Mesodermal cell (in vitro differentiated cells): ENCODE data around the gene RCL1.

Source experiments
- H3K27ac ChIP-seq: 2 replicates; pipeline ENCODE4 v1.7.0; 2013; ENCODE audit warnings: mild to moderate bottlenecking, low read depth, low read length, moderate library complexity; ENCODE audit not compliant: severe bottlenecking
- H3K36me3 ChIP-seq: 2 replicates; pipeline ENCODE4 v1.7.1; 2013; ENCODE audit warnings: mild to moderate bottlenecking, low read length, moderate library complexity; ENCODE audit not compliant: control insufficient read depth, insufficient read depth
- H3K4me1 ChIP-seq: one replicate; pipeline ENCODE4 v1.7.1; 2013; ENCODE audit warnings: mild to moderate bottlenecking, low read length; ENCODE audit not compliant: insufficient read depth, control insufficient read depth, poor library complexity, severe bottlenecking
- H3K4me3 ChIP-seq: 2 replicates; pipeline ENCODE4 v1.7.0; 2013; ENCODE audit warnings: low read length, control low read depth, mild to moderate bottlenecking; ENCODE audit not compliant: insufficient read depth, poor library complexity, severe bottlenecking; ENCODE audit errors: extremely low read depth
- H3K9me3 ChIP-seq: 2 replicates; pipeline ENCODE4 v1.7.1; 2013; ENCODE audit warnings: mild to moderate bottlenecking, low read length, moderate library complexity; ENCODE audit not compliant: control insufficient read depth
- WGBS, 2 experiments: methylation state at CpG; one replicate each; pipeline ENCODE4 v1.1.5; 2013; ENCODE audit warnings: missing lambda C conversion rate in 2 of 2; ENCODE audit not compliant: insufficient coverage in 2 of 2; 5-methylcytosine and 5-hydroxymethylcytosine counted together

The RCL1 gene

GRCh38 chr9:4904322-4905134, 111.8 kb downstream of the RCL1 start:
- H3K36me3 ChIP-seq = no peaks in the 10 kb centered on the region
- no peak overlapping the region for H3K27ac ChIP-seq
- 94 to 100% methylated on average over 2 to 3 of the region's 3 CpGs for WGBS, 2 experiments
- H3K9me3 ChIP-seq = no peaks in the 10 kb centered on the region
- H3K4me1 ChIP-seq = peaks cover 7% of the 10 kb centered on the region
- no peak overlapping the region for H3K4me3 ChIP-seq

- Histone ChIP-seq H3K27ac (no peak overlapping the region), H3K36me3 (no peaks in the 10 kb centered on the region), H3K9me3 (no peaks in the 10 kb centered on the region), H3K4me1 (peaks cover 7% of the 10 kb centered on the region), H3K4me3 (no peak overlapping the region)
- WGBS, 2 experiments = 43 to 67% methylated on average over 1 of the region's 2 CpGs
These were observed 112.4 kb downstream of the RCL1 start for GRCh38 chr9:4905135-4905490.
